Lung (tissue), 12 donors: ENCODE measurements around the gene DAGLA. TPM values are rescaled to one million over a fixed set of nuclear protein-coding genes. Genes with fewer than 3 reads are reported as not detected.

Experiments
- ATAC-seq: fragments of 200-7000 bp; cut with Tn5 transposase; one replicate; pipeline ENCODE4 v1.9.1; 2020; ENCODE audit warnings: moderate number of reproducible peaks; ENCODE audit not compliant: insufficient read depth, low FRiP score
- DNase-seq, 3 donors: peaks; one replicate each; pipeline ENCODE4 v3.0.0-alpha.2; 2013 to 2017
- H3K27ac ChIP-seq, 2 donors: one replicate each; pipeline ENCODE4 v1.5.1; 2013; ENCODE audit warnings: mild to moderate bottlenecking in 2 of 2, moderate library complexity in 2 of 2, control low read depth in 1 of 2, inconsistent platforms in 1 of 2, low read depth in 1 of 2, low read length in 1 of 2
- H3K27me3 ChIP-seq, 3 donors: one replicate each; pipeline ENCODE4 v1.5.1; 2013; ENCODE audit warnings: low read length in 2 of 3; ENCODE audit not compliant: control insufficient read depth in 3 of 3, insufficient read depth in 3 of 3
- H3K36me3 ChIP-seq, 4 donors: one replicate each; pipeline ENCODE4 v1.5.1; 2013; ENCODE audit warnings: low read length in 4 of 4, mild to moderate bottlenecking in 1 of 4, moderate library complexity in 1 of 4; ENCODE audit not compliant: control insufficient read depth in 4 of 4, insufficient read depth in 4 of 4
- H3K4me1 ChIP-seq, 5 donors: one replicate each; pipeline ENCODE4 v1.5.1; 2013; ENCODE audit warnings: low read length in 5 of 5, mild to moderate bottlenecking in 2 of 5, moderate library complexity in 1 of 5; ENCODE audit not compliant: control insufficient read depth in 5 of 5, insufficient read depth in 5 of 5
- H3K4me3 ChIP-seq: one replicate; pipeline ENCODE4 v1.5.1; 2013; ENCODE audit warnings: mild to moderate bottlenecking, control low read depth, moderate library complexity
- H3K9ac ChIP-seq, 2 donors: one replicate each; pipeline ENCODE4 v1.5.1; 2013; ENCODE audit warnings: low read length in 2 of 2, control low read depth in 1 of 2; ENCODE audit not compliant: insufficient read depth in 1 of 2
- H3K9me3 ChIP-seq, 4 donors: one replicate each; pipeline ENCODE4 v1.5.1; 2013; ENCODE audit warnings: low read length in 3 of 4, mild to moderate bottlenecking in 1 of 4, moderate library complexity in 1 of 4; ENCODE audit not compliant: control insufficient read depth in 4 of 4, insufficient read depth in 3 of 4
- WGBS, 2 donors: extraction: QIAGEN DNeasy Blood & Tissue Kit; methylation state at CpG; one replicate each; pipeline ENCODE4 v1.1.7; 2013; 5-methylcytosine and 5-hydroxymethylcytosine counted together
- polyA plus RNA-seq, 2 donors: library from polyadenylated mRNA; stranded (reverse); fragments of 200-250 nt; gene quantifications; one replicate each; pipeline ENCODE4 v1.2.1, GENCODE V29; 2013
- total RNA-seq, 2 donors: library from RNA; depleted of rRNA in 1 of 2; stranded (reverse); fragments of >200 nt in 1 of 2; gene quantifications; one replicate each; pipeline ENCODE4 v1.2.1, GENCODE V29; 2014 to 2021
- TF ChIP-seq, protein P1 (sequence below): IDR thresholded peaks from 2 replicates; pipeline ENCODE4 v1.5.1; 2012; ENCODE audit warnings: mild to moderate bottlenecking; ENCODE audit errors: control extremely low read depth, extremely low read depth
- donor health status: control.
- donor health status: control.
- donor health status: Bipolar disorder and iron deficiency.
- donor health status: healthy.
- donor health status: DM: yes; HTN: yes; CAD: no.

DAGLA gene
- total and polyA plus RNA-seq, 4 donors, result 1.5 to 7.5 (median 2.9) TPM

DNA sequence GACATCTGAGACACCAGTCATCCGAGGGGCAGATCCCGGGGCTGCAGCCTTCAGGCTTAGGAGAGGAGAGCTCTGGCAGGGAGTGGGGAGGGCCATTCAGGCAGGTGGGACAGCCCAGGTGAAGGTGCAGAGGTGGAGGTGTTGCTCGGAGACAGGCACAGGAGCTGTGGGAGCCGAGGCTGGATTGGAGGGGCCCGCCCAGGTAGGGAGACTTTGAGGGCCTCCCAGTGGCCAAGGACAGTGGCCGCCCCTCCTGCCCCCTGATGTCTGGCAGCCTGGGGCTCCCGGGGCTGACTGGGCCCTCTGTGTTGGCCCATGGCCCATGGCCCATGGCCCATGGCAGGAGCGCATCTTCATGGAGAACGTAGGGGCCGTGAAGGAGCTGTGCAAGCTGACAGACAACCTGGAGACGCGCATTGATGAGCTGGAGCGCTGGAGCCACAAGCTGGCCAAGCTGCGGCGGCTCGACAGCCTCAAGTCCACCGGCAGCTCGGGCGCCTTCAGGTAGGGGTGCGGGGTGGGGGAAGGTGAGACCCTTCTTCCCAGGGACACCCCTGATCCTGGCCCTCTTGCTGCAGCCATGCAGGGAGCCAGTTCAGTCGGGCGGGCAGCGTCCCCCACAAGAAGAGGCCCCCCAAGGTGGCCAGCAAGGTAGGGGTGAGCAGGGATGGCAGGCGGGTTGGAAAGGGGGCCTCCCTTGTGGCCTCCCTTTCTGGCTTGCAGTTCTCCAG, 98.9 kb downstream of the DAGLA start:
- Histone ChIP-seq H3K27ac (no peak overlapping the region), H3K36me3 (peaks cover 0 to 9% (median 7%) of the 10 kb centered on the region in 4 donors), H3K4me1 (peaks cover 0 to 2% (median 0%) of the 10 kb centered on the region in 5 donors), H3K9ac (no peak overlapping the region), H3K27me3 (no peaks in the 10 kb centered on the region), H3K4me3 (no peak overlapping the region), H3K9me3 (no peaks in the 10 kb centered on the region)
- 90 to 93% methylated on average over 24 of the region's 24 CpGs for WGBS, 2 donors
- DNase-seq, result no peak
- ATAC-seq, result no peak
- TF ChIP-seq, protein P1, sequence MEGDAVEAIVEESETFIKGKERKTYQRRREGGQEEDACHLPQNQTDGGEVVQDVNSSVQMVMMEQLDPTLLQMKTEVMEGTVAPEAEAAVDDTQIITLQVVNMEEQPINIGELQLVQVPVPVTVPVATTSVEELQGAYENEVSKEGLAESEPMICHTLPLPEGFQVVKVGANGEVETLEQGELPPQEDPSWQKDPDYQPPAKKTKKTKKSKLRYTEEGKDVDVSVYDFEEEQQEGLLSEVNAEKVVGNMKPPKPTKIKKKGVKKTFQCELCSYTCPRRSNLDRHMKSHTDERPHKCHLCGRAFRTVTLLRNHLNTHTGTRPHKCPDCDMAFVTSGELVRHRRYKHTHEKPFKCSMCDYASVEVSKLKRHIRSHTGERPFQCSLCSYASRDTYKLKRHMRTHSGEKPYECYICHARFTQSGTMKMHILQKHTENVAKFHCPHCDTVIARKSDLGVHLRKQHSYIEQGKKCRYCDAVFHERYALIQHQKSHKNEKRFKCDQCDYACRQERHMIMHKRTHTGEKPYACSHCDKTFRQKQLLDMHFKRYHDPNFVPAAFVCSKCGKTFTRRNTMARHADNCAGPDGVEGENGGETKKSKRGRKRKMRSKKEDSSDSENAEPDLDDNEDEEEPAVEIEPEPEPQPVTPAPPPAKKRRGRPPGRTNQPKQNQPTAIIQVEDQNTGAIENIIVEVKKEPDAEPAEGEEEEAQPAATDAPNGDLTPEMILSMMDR, result no peak

DNA sequence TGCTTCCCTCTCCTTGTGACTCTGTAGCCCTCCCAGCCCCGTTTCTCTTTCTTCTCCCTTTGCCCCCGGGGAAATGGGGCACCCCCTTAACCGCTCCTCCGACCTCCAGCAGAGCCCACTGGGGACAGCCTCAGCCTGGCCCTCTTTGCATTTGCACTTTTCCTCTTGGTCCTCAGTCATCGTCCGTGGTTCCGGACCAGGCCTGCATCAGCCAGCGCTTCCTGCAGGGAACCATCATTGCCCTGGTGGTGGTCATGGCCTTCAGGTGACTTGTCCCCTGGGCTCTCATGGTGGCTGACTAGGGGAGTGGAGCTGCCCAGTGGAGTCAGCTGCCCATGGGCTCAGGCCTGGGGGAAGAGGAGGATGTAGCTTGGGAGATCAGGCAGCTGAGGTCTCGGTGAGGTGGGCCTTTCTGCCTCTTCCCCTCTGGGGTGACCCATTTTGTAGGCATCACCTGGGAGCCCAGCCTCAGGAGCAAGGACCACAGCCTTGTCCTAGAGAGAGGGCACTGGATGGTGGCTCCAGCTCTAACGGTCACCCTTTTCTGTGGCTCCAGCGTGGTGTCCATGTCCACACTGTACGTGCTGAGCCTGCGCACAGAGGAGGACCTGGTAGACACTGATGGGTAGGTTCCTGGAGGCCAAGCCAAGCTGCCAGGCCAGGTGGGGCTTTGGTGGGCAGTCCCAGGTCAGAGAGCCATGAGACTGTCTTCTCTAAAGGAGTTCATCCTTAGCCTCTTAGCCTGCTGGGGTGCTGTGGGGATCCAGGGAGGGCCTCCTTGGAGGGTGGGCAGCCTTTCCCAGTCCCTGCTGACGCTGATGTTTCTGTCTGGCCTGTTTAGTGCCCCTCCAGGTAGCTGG, 99.7 kb downstream of the DAGLA start:
- H3K27me3 ChIP-seq, result no peaks in the 10 kb centered on the region
- H3K9ac ChIP-seq, result no peak overlapping the region
- peaks cover 0 to 2% (median 0%) of the 10 kb centered on the region in 5 donors for H3K4me1 ChIP-seq
- no peak overlapping the region for H3K27ac ChIP-seq
- no peaks in the 10 kb centered on the region for H3K9me3 ChIP-seq
- TF ChIP-seq, protein P1, result no peak
- ATAC-seq, result no peak
- H3K4me3 ChIP-seq, result no peak overlapping the region
- DNase-seq, result no peak
- H3K36me3 ChIP-seq, result peaks cover 0 to 14% (median 10%) of the 10 kb centered on the region in 4 donors
- 87 to 93% methylated on average over 14 of the region's 14 CpGs for WGBS, 2 donors

DNA sequence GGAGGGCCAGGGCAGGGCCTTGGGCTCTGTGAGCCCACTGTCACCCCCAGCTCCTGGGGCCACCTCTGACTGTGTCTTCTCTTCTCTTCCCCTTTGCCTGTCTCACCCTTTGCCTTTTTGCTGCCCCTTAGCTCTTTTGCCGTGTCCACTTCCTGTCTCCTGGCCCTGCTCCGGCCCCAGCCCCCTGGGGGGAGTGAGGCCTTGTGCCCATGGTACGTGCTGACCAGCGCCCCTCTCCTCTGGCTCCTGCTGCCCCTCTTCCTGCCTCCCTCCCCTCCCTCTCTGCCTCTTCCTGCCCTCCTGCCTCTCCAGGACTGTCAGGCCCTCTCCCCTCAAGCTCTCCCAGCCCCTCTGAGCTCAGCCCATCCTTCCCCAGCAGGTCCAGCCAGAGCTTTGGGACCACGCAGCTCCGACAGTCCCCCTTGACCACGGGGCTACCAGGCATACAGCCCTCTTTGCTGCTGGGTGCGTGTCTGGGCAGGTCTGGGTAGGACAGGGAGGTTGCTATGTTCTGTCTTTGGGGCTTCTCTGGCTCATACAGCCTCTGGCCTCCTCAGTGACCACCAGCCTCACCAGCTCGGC, 100.5 kb downstream of the DAGLA start:
- TF ChIP-seq, protein P1, result no peak
- no peaks in the 10 kb centered on the region for H3K9me3 ChIP-seq
- H3K4me1 ChIP-seq, result peaks cover 0 to 2% (median 0%) of the 10 kb centered on the region in 5 donors
- H3K9ac ChIP-seq, result no peak overlapping the region
- ATAC-seq (no peak), DNase-seq (no peak)
- no peak overlapping the region for H3K4me3 ChIP-seq
- 84 to 92% methylated on average over 8 to 9 of the region's 9 CpGs for WGBS, 2 donors
- H3K27me3 ChIP-seq, result no peaks in the 10 kb centered on the region
- H3K27ac ChIP-seq, result no peak overlapping the region
- H3K36me3 ChIP-seq, result peaks cover 0 to 19% (median 14%) of the 10 kb centered on the region in 4 donors
